ENCODE results near the gene SIK1. TPM values are rescaled to one million over a fixed set of nuclear protein-coding genes. Genes with fewer than 3 reads are reported as not detected.
"Not testable (repeated sequence)": the region's sequence is repeated elsewhere in the genome, so short reads cannot be mapped to it uniquely, and the experiment has no call there.

The SIK1 gene
- polyA plus RNA-seq, 10 donors: 0.22 to 12.8 (median 3.1) TPM

DNA sequence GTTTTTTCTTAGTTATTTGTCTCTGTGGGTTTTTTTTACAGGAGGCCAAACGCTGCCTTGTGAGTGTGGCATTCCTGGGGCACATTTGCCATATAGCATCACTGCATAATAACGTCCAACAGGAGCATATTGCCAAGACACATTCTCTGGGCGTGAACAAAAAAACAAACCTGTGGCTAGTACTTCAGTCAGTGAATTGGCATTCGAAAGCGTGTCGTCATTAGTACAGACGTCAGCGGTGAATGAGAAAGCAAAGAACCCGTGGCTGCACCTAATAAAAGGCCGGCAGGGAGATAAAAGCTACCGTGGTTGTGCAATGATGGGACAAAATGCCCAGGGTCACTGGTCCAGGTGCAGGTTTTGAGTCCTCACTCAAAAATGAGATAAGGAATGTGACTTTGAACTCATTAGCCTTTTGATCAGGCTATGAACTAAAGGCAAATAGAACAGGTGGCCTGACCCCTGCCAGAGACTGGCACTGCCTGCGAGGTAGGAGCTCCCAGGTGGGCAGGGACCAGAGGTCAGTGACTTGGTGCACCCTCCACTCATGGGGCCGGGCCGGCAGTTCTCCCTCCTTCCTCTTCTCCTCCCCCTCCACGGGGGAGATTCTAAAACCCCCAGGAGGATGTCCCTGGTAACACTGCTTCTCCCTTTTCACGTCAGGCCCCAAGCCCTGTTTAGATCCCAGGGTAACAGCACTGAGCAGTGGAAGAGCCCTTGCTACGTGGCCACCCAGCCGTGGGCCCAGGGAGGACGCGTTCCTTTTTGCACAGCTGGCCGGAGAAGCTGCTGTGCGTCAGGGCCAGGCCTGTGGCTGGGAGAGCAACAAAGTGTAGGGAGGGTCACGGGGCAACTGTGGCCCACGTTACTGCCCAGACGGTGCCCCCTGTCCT is 14.2 kb upstream of the SIK1 start:
- DNase-seq: not testable (repeated sequence)

DNA sequence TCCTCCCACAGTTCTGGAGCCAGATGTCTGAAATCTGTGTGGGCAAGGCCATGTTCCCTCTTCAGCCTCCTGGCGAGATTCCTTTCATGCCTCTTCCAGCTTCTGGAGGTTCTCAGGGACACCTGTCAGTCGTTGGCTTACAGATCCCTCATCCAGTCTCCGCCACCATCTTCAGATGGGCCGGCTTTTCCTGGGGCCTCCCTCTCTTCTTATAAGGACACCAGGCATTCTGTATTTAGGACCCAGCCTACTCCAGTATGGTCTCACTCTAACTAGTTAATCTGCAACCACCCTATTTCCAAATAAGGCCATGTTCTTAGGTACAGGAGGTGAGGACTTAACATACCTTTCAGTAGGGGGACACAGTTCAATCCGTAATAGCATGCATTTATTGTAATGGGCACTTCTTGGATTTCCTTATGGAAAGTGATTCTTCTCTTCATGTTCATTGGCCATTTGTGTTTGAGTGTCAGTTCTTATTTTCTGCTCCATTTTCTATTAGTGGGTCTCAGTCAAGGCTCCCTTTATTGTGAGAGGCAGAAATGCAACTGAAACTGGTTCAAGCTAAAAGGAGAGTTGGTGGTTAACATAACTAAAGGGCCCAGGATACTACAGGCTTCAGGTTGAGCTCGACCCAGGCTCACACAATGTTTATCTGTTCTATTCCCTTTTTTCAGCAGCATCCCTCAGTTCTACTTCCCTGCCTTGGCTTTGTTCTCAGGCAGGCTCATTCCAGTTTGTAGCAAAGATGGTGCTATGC is 12.6 kb upstream of the SIK1 start:
- not testable (repeated sequence) for DNase-seq

DNA sequence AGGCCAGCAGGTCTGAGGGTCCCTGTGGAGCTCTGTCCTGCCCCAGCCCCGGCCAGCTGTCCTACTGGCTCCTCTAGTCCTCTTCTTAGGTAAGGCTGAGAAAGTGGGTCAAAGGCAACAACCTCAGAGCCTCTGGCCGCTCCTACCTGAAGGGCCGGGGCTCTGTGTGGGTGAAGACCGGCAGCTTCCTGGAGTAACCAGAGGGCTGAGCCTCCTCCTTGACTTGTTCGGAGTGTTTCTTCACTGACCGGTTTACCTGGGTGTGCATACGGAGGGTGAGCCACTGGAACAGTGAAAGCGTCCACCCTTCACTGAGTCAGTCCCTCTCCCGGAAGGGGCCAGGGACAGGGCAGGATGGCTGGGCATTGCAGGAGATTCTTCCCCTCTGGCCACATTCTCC is 9.3 kb upstream of the SIK1 start:
- DNase-seq: not testable (repeated sequence)

DNA sequence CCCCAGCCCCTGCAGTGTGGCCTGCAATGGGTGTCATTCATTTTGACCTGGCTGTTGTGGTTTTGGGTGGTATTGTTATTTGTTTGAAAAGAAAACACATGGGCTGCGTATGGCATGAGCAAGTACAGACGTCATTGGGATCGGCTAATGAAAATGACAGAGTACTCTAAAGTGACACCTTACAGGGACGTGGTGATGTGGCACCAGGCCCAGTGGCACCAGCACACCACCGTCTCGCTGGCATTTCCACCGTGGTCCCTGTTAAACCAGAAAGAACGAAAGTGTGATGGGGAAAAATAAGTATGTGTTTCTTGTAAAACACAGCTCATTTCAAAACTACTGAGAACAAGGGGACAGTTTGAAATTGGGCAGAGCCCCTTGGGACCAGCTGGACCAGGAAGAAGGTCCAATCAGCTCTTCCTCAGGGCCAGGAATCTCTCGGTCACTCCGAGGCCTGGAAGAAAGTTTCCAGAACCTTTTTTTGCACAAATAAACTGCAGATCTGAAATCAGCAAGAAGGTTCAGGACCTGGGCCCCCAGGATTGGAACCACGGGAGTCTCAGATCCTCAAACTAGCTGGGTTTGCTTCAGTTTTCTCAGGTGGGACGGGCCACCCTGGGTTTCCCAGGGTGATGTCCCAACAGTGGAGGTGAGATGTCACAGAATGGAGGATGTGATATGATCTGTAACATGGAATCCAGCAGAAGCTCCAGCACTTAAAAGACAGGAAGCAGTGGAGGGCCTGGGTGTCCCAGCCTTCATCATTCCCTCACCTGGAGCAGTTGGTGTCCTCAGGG is 6.6 kb upstream of the SIK1 start:
- not testable (repeated sequence) for DNase-seq

DNA sequence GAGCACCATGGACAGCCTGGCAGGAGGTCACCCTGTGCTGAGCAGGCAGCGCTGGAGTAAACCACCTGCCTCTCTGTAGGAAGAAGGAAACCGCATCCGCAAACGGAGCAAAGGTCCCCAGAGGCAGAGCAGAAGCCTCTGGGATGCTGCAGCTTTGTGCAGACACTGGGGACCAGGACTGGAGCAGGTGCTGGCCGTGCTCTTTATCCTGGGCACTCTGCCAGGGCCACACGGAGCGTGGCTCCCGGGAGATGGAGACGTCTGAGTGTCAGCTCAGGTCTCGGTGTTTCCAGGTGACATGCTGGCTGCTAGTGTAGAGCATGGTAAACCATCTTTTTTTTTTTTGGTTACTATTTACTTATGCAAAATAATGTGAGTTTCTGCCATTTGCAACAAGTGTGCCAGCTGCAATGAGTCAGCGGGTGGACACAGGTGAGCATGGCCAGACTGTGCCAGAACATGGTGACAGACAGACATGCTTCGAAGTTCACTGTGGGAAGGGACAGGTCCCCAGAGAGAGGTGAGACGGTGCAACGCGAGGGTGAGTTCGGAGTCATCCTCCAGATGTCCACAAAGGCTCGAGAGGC is 4.0 kb upstream of the SIK1 start:
- DNase-seq: not testable (repeated sequence)

DNA sequence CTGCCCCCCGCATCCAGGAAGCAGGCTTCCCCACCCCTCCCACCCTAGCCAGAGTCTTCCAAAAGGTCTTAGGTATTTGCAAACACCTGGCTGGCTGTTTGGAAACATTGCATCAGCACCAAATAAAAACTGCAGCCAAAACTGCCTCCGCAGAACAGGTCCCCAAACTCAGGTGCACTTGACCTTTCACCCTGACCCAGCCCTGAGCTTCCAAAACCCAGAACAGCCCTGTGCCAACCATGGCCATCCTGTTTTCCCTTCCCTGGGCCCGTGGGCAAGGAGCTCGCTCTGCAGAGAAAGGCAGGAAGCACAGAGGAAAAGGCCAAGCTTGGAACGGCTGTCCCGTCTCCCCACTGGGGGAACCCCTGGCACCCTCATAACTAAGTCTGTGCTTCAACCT is 2.0 kb upstream of the SIK1 start:
- DNase-seq: not testable (repeated sequence)

DNA sequence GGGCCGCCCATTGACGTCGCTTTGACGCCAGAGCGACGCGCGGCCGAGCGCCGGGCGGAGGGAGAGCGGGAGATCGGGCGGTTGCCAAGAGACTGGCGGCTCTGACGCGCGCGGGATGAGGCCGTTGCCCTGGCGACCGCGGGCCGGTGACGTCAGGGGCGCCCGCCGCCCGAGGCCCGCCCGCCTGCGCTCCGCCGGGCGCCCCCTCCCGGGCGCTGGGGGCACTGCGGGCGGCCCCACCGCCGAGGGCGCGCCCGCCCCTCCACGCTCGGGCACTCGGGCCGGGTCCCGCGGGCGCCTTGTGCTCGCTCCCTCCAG is 270 bp upstream of the SIK1 start:
- not testable (repeated sequence) for DNase-seq

DNA sequence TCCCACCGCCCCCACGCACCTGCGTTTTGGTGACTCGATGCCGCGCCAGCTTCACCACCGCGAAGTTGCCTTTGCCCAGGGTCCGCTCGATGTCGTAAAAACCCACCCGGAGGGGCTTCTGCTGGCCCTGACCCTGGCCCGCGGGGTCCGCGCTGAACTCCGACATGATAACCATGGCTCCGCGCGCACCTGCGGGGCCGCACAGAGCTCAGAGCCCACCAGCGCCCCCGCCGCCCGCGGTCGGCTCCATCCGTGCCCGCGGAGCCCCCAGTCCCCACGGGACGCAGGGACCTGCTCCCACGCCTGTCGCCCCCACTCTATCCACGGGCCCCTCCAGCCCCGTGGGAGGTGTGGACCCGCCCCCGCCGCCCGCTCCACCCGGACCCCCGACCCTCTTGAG is 927 bp downstream of the SIK1 start:
- DNase-seq: not testable (repeated sequence)

DNA sequence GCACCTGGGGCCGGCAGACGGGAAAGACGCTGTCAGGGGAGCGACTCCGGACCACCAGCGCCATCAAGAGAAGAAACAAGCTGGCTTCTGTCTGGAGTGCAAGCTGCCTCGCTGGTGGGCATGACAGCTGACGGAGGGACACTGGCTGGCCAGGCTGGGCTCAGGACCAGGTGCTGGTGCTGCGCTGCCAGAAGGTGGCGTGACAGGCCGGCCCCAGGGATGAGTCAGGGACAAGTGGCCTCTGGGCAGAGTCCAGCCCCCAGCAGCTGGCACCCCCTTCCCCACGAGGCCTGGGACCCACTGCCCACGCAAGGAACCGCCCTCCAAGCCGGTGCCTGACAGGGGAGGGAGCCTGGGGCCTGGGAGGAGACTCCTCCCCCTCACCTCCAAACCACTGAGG is 7.5 kb downstream of the SIK1 start:
- not testable (repeated sequence) for DNase-seq

DNA sequence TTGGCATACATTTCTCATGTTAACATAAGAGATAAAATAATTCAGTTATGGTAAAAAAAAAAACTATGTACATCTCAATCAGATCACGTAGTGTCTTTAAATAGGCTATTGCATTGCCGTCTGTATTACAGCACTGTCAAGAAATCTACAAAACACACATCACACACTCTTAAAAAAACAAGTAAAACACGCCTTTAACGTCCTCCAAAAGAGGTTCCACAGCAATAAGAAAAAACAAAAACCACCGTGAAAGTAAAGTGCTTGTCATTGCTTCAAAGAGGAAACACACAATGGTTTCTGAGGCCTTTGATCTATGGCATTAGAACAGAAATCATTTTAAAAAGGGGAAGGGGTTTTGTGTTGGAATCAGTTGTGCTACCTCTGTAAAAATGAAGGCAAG is 12.4 kb downstream of the SIK1 start:
- not testable (repeated sequence) for DNase-seq

DNA sequence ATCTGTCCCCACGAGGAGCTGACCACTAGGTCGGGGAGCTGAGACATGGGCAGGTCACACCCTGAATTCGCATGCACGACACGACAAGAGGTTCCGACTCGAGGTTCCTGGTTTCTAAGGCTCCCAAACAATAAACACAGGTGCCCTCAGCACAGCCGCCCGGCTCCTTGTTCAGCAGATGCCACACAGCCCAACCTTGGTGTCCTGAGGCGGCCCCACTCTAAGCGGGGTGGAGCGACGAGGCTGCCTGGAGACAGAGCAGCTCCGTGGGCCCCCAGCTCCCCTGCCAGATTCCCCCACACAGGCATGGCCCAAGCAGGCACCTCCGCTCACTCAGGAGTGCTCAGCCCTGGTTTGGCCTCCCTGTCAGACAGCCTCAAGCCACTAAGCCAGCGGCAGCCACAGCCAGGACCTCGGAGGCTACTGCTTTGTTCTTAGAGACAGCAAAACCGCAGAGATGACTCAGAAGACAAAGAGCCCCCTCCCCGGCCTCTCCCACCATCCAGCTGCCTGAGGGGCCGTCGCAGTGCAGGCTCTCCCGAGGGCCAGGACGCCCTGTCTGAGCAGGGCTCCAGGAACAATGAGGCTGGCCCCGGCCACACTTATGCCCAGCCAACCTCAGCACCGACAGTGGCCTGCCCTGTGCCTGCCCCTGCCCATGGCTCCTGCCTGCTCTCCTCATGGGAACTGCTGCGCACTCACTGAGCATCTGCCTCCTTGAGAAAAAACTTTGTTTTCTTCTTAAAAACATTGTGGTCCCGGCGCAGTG is 14.7 kb downstream of the SIK1 start:
- not testable (repeated sequence) for DNase-seq

DNA sequence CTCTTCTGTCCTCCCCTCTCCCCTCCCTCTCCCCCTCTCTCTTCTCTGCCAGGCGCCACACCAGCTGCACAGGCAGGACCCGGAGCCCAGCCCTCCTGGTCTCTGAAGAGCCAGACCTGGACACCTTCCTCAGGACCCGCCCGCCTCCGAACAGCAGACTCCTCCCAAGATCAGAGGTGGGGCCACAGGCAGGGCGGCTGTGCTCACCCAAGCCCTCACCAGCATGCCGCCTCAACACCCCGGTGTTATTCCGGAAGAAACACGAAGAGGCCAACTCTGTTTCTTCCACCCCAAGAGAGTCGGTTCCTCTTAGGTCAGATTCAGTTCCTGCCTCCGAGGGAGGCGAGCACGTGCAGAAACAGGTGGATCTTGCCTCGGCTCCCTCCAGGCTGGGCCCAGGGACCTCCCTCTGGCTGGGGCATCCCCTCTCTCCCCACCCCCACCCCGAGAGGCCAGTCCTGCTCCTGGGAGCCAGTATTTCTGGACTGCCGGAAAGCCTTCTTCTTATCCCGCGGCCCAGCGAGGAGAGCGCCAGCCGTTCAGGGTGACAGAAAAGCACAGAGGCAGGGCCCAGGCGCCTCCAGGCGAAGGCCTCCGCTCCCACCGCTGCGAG is 16.4 kb downstream of the SIK1 start:
- not testable (repeated sequence) for DNase-seq

DNA sequence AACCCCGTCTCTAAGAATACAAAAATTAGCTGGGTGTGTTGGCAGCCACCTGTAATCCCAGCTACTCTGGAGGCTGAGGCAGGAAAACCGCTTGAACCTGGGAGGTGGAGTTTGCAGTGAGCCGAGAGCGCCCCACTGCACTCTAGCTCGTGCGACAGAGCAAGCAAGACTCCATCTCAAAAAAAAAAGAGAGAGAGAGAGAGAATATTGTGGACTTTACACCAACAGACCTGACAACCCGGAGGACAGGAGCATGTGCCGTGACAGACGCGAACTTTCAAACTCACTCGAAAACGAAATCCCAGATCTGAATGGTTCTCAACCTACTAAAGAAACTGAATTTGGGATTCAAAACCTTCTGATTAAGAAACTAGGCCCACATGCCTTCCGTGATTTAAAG is 19.8 kb downstream of the SIK1 start:
- not testable (repeated sequence) for DNase-seq

DNA sequence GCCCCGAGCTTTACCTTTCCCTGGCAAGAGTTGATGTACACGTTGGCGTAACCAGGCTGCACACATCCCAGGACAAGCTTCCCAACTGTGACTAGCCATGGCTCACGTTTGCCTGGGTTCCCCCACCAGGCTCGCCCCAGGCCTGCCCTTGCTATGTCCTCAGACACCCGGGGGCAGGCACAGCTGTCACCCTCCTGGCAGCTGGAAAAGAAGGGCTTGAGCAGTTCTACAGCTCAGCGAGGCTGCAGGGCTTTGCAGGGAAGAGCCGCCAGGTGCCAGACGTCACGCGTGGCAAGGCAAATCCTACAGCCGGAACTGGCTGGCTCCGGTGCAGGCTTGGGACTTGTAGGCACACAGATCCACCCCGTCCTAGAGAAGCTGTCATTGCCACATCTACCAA is 22.5 kb downstream of the SIK1 start:
- DNase-seq: not testable (repeated sequence)

DNA sequence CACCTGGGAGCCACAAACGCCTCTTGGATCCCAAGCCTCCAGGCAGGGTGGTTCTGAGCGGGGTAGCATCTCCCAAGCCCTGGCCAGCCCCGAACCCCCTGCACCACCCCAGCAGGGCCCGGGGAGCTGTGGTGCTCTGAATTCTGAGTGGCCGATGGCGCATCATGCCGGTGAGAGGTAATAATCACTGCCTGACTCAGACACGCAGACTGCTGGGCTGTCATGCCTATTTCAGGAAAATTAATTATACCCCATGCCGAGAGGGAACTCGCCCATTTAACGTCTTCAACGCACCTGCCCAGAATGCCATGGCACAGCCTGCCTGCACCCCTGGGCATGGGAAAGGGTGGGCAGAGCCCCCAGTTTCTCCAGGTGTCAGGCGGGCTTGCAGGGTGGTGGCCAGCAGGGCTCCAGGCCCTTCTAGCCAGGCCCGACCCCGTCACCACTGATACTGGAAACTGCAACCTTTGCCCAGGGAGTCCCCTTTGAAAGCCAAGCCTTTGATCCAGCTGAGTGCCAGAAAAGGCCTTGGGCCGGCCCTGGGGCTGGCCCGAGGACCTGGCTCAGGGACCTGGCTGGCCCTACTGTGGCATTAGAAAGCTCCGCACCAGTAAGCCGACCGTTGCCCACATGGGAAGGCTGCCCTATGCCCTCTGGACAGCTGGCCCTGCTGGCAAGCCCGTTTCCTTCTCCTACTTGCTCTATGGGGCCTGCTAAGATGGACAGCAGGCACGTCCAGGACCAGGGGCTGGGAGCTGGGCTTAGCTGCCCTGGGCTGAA is 23.1 kb downstream of the SIK1 start:
- DNase-seq: not testable (repeated sequence)

DNA sequence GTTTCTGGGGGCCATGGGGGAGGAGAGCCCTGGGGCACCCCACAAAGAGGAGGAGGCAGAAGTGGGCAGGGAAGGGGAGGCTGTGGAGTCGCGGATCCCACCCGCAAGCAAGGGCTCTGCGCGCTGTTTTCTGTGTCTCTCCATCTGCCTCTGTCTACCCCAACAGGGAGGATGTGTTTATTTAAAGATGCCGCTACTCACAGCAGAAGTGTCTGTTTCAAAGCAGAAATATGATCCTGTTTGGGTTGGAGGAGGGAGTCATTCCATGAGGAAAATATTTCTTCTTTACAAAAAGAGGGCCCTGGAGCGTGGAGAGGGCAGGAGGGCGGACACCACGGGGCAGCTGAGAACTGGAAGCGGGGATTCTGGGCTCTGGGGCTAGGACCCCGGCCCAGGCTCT is 25.8 kb downstream of the SIK1 start:
- DNase-seq: not testable (repeated sequence)

DNA sequence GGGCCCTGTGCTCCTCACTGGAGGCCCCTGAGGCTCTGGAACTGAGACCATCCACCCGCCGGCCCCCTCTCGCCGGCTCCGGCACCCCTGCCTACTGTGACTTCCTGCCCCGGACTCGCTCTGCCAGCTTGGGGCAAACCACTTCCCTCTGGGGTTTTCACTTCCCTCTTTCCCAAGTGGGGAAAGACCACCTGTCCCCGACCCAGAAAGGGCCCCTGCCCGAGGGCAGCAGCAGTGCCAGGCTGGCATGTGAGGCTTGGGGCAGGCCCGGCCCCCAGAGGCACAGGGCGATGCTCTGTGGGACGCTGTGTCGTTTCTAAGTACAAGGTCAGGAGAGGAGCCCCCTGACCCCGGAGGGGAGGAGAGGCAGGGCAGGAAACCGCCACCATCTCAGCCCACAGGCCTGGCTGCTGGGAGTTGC is 27.3 kb downstream of the SIK1 start:
- not testable (repeated sequence) for DNase-seq

DNA sequence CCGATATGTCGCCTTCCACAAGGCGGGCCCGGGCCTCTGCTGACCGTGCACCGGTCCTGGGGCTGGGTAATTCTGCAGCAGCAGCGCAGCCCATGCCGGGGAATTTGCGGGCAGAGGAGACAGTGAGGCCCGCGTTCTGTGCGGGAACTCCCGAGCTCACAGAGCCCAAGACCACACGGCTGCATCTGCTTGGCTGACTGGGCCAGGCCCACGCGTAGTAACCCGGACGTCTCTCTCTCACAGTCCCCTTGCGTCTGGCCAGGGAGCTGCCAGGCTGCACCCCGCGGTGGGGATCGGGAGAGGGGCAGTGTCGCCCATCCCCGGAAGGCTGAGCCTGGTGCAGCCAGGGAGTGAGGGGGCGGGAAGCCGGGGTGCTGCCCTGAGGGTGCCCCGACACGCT is 27.8 kb downstream of the SIK1 start:
- DNase-seq: not testable (repeated sequence)

DNA sequence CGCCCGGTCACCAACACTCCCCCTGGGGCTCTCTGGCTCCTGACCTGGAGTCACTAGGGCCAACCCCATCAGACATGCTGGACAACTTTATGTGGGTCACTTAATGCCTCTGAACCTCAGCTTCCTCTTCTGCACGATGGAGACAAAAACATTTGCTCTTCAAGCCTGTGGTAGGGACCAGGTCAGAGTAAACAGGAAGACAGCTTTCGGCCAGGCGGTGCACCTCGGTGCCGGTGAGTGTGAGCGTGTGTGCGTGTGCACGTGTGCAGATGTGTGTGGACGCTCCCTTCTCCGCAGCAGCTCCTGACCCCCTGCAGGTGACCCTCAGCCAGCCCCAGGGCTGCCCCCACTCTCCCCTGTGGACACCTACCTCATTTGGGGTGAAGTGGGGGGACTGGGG is 28.4 kb downstream of the SIK1 start:
- DNase-seq: not testable (repeated sequence)

DNA sequence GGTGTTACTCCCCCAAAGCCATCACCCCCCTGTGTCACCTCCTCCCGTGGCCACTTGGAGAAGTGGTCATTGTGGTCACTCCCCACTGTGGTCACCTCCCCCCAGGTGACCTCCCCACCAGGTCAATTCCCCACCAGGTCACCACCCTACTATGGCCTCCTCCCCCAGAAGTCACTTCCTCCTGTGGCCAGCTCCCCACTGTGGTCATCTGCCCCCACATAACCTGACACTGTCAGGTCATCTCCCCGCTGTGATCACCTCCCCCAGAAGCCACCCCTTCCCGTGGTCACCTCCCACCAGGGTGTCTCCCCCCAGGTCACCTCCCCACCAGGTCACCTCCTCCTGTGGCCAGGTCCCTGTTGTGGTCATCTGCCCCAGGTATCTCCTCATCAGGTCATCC is 28.9 kb downstream of the SIK1 start:
- not testable (repeated sequence) for DNase-seq
